Naive B cell (primary cell): ENCODE measurements around the gene HOXC5. TPM values are rescaled to one million over a fixed set of nuclear protein-coding genes. Genes with fewer than 3 reads are reported as not detected.
"Not testable (repeated sequence)": the region's sequence is repeated elsewhere in the genome, so short reads cannot be mapped to it uniquely, and the experiment has no call there.

Source experiments
- ATAC-seq, 2 donors: fragments of 150-1000 bp; cut with Tn5 transposase; 2 replicates each; pipeline ENCODE4 v1.10.0; 2021; ENCODE audit warnings: low read depth in 2 of 2, mild to moderate bottlenecking in 2 of 2, moderate library complexity in 2 of 2
- DNase-seq: peaks from one replicate; pipeline ENCODE4 v3.0.0; 2022
- H3K27ac Mint-ChIP-seq, 6 donors: one replicate each; pipeline ENCODE4 v1.8.0; 2020 to 2022; ENCODE audit warnings: mild to moderate bottlenecking in 6 of 6, mixed read lengths in 6 of 6, moderate library complexity in 5 of 6, inconsistent platforms in 2 of 6
- H3K27me3 Mint-ChIP-seq, 3 donors: one replicate each; pipeline ENCODE4 v1.8.0; 2021 to 2022; ENCODE audit warnings: mixed read lengths in 3 of 3, mild to moderate bottlenecking in 1 of 3
- H3K36me3 Mint-ChIP-seq, 2 donors: one replicate each; pipeline ENCODE4 v1.8.0; 2020 to 2022; ENCODE audit warnings: mixed read lengths in 2 of 2, inconsistent platforms in 1 of 2, mild to moderate bottlenecking in 1 of 2
- H3K4me1 Mint-ChIP-seq, 3 donors: one replicate each; pipeline ENCODE4 v1.8.0; 2020 to 2022; ENCODE audit warnings: mixed read lengths in 3 of 3, inconsistent platforms in 1 of 3, mild to moderate bottlenecking in 1 of 3, moderate library complexity in 1 of 3
- H3K4me3 Mint-ChIP-seq, 8 donors: one replicate each; pipeline ENCODE4 v1.8.0; 2020 to 2022; ENCODE audit warnings: mild to moderate bottlenecking in 8 of 8, mixed read lengths in 8 of 8, moderate library complexity in 8 of 8, inconsistent platforms in 2 of 8
- H3K9me3 Mint-ChIP-seq, 7 donors: one replicate each; pipeline ENCODE4 v1.8.0; 2020 to 2022; ENCODE audit warnings: mixed read lengths in 7 of 7, mild to moderate bottlenecking in 5 of 7, inconsistent platforms in 2 of 7, moderate library complexity in 1 of 7
- polyA plus RNA-seq, 6 donors: library from polyadenylated mRNA; unstranded; fragments of 300-500 nt; fragmentation: Illumina TruSeq; gene quantifications; one replicate each; pipeline ENCODE4 v1.2.3, GENCODE V29; 2021; ENCODE audit warnings: low read depth in 6 of 6

Gene HOXC5
- polyA plus RNA-seq, 6 donors from 2014 or later: not detected

- DNase-seq: no peak
- Mint-ChIP-seq H3K4me1 (peaks cover 7 to 14% (median 14%) of the 10 kb centered on the region in 3 donors), H3K4me3 (peak overlapping the region in 1 of 8 donors; percentile 44), H3K27me3 (peaks cover 20 to 24% (median 23%) of the 10 kb centered on the region in 3 donors), H3K27ac (no peak overlapping the region), H3K9me3 (no peaks in the 10 kb centered on the region), H3K36me3 (no peaks in the 10 kb centered on the region)
- no peak for ATAC-seq
These were observed 43.1 kb downstream of the HOXC5 start for GRCh38 chr12:54075974-54076373.

- peaks cover 5 to 11% (median 6%) of the 10 kb centered on the region in 3 donors for H3K27me3 Mint-ChIP-seq
- not testable (repeated sequence) for H3K9me3 Mint-ChIP-seq
These were observed 45.0 kb downstream of the HOXC5 start for GRCh38 chr12:54077843-54078242.

GRCh38 chr12:54079115-54079514 is 46.3 kb downstream of the HOXC5 start:
- Mint-ChIP-seq H3K27ac (peak overlapping the region in 5 of 6 donors; percentile 11 to 75 (median 57)), H3K4me3 (peak overlapping the region in 6 of 8 donors; percentile 0 to 67 (median 32)), H3K4me1 (peaks cover 30 to 37% (median 33%) of the 10 kb centered on the region in 3 donors)
- ATAC-seq, DNase-seq, H3K27me3 Mint-ChIP-seq, H3K9me3 Mint-ChIP-seq, H3K36me3 Mint-ChIP-seq: not testable (repeated sequence)

More at GRCh38 chr12:54077843-54078242, 45.0 kb downstream of the HOXC5 start:
- H3K27ac Mint-ChIP-seq: peak overlapping the region in 2 of 6 donors; percentile 3 to 76
- peak overlapping the region in 2 of 8 donors; percentile 7 to 35 for H3K4me3 Mint-ChIP-seq
- DNase-seq, ATAC-seq, H3K36me3 Mint-ChIP-seq: not testable (repeated sequence)
- H3K4me1 Mint-ChIP-seq: peaks cover 20 to 30% (median 28%) of the 10 kb centered on the region in 3 donors

GRCh38 chr12:54080008-54080924 is 47.4 kb downstream of the HOXC5 start:
- H3K36me3 Mint-ChIP-seq, H3K9me3 Mint-ChIP-seq, DNase-seq, ATAC-seq, H3K27me3 Mint-ChIP-seq: not testable (repeated sequence)
- peaks cover 30 to 37% (median 35%) of the 10 kb centered on the region in 3 donors for H3K4me1 Mint-ChIP-seq
- H3K27ac Mint-ChIP-seq: peak overlapping the region; percentile 66 to 98 (median 94)
- H3K4me3 Mint-ChIP-seq: peak overlapping the region; percentile 10 to 96 (median 90)

- peak in 1 of 2 donors; percentile 16 for ATAC-seq
- not testable (repeated sequence) for H3K36me3 Mint-ChIP-seq, H3K9me3 Mint-ChIP-seq, H3K27me3 Mint-ChIP-seq
- peak overlapping the region; percentile 81 to 96 (median 90) for H3K4me3 Mint-ChIP-seq
- peaks cover 30 to 39% (median 37%) of the 10 kb centered on the region in 3 donors for H3K4me1 Mint-ChIP-seq
- H3K27ac Mint-ChIP-seq: peak overlapping the region; percentile 93 to 98 (median 96)
- DNase-seq: peak; percentile 45
These were observed 48.2 kb downstream of the HOXC5 start for GRCh38 chr12:54081053-54081514.

- peak; percentile 44 for DNase-seq
- peaks cover 30 to 39% (median 37%) of the 10 kb centered on the region in 3 donors for H3K4me1 Mint-ChIP-seq
- H3K9me3 Mint-ChIP-seq, H3K27me3 Mint-ChIP-seq, H3K36me3 Mint-ChIP-seq, ATAC-seq: not testable (repeated sequence)
- H3K4me3 Mint-ChIP-seq: peak overlapping the region; percentile 81 to 96 (median 90)
- H3K27ac Mint-ChIP-seq: peak overlapping the region; percentile 80 to 98 (median 94)
These were observed 48.9 kb downstream of the HOXC5 start for GRCh38 chr12:54081581-54082396.

- peak; percentile 50 to 53 for ATAC-seq
- Mint-ChIP-seq H3K36me3 (peaks cover 0 to 7% of the 10 kb centered on the region in 2 donors), H3K9me3 (no peaks in the 10 kb centered on the region), H3K4me1 (peaks cover 30 to 39% (median 37%) of the 10 kb centered on the region in 3 donors), H3K27ac (peak overlapping the region; percentile 92 to 98 (median 95)), H3K27me3 (peaks cover 0 to 8% (median 4%) of the 10 kb centered on the region in 3 donors), H3K4me3 (peak overlapping the region; percentile 81 to 96 (median 90))
- peak; percentile 35 for DNase-seq
These were observed 49.6 kb downstream of the HOXC5 start for GRCh38 chr12:54082397-54082892.

Other genes with a start within 250 kb of the HOXC5 start
- not detected for gene HOXC13, start 94.2 kb upstream of the HOXC5 start, polyA plus RNA-seq
- gene HOXC12, start 78.1 kb upstream of the HOXC5 start, polyA plus RNA-seq: not detected
- gene HOXC11, start 59.9 kb upstream of the HOXC5 start, polyA plus RNA-seq: not detected
- not detected for gene HOTAIR, start 58.1 kb upstream of the HOXC5 start, polyA plus RNA-seq
- not detected for gene HOXC10, start 47.9 kb upstream of the HOXC5 start, polyA plus RNA-seq
- not detected for gene HOXC9, start 32.9 kb upstream of the HOXC5 start, polyA plus RNA-seq
- gene HOXC8, start 24.1 kb upstream of the HOXC5 start, polyA plus RNA-seq: not detected
- not detected for gene HOXC6, start 4.6 kb upstream of the HOXC5 start, polyA plus RNA-seq
- 1 to 10 TPM in 1 of 6 donors, under 1 TPM in 4, not detected in 1; 0.17 to 1.0 (median 0.42) TPM for gene HOXC4, start 20.8 kb downstream of the HOXC5 start, polyA plus RNA-seq
- 10 to 100 TPM; 27.3 to 44.4 (median 35.4) TPM for gene SMUG1, start 155.9 kb downstream of the HOXC5 start, polyA plus RNA-seq
- 10 to 100 TPM; 12.3 to 31.8 (median 24.1) TPM for gene CBX5, start 247.1 kb downstream of the HOXC5 start, polyA plus RNA-seq
- gene HNRNPA1, start 247.7 kb downstream of the HOXC5 start, polyA plus RNA-seq: 100 to 1,000 TPM; 658 to 830 (median 791) TPM